IMR-90 (cell line): ENCODE data around the gene AK2. TPM values are rescaled to one million over a fixed set of nuclear protein-coding genes. Genes with fewer than 3 reads are reported as not detected.

Experiments used
- ATAC-seq: fragments of 200-7000 bp; cut with Tn5 transposase; 2 replicates; pipeline ENCODE4 v1.9.1; 2020; ENCODE audit warnings: low read depth, mild to moderate bottlenecking, moderate library complexity
- BruUV-seq: library from RNA; stranded (reverse); fragments of 400-500 nt; replicated peaks from 2 replicates; lab custom pipeline; 2021; lab: Mats Ljungman, UMichigan
- CTCF ChIA-PET: fragments of 300-600 bp; formaldehyde crosslinking; extraction: SDS; loops from one replicate; lab custom pipeline; 2021; ENCODE audit warnings: antibody characterized with exemption; lab: Yijun Ruan, JAX
- POLR2A ChIA-PET: fragments of 300-600 bp; sonication (Branson Sonifier 250); formaldehyde crosslinking; loops from one replicate; lab custom pipeline; 2022; ENCODE audit warnings: antibody characterized with exemption; ENCODE audit not compliant: unreplicated experiment; lab: Charles Lee
- DNase-seq: peaks from one replicate; pipeline ENCODE4 v3.0.0; 2013
- H2AFZ ChIP-seq: replicated peaks from 2 replicates; pipeline ENCODE3; 2013; ENCODE audit warnings: low read length, mild to moderate bottlenecking; ENCODE audit not compliant: poor library complexity
- H2AK5ac ChIP-seq: 2 replicates; pipeline ENCODE4 v1.6.1; 2013; ENCODE audit warnings: low read depth, low read length, inconsistent platforms
- H2AK9ac ChIP-seq: replicated peaks from 2 replicates; pipeline ENCODE3; 2013; ENCODE audit warnings: mild to moderate bottlenecking, low read depth, low read length, moderate library complexity; ENCODE audit not compliant: poor library complexity
- H2BK120ac ChIP-seq: 2 replicates; pipeline ENCODE4 v1.6.1; 2013; ENCODE audit warnings: low read depth, low read length, inconsistent platforms
- H2BK15ac ChIP-seq: 3 replicates; pipeline ENCODE4 v1.6.1; 2013; ENCODE audit warnings: low read depth, low read length, inconsistent platforms
- H2BK20ac ChIP-seq: 2 replicates; pipeline ENCODE4 v1.6.1; 2013; ENCODE audit warnings: low read depth, mild to moderate bottlenecking, inconsistent platforms, low read length, moderate library complexity
- H2BK5ac ChIP-seq: 2 replicates; pipeline ENCODE4 v1.6.1; 2013; ENCODE audit warnings: mild to moderate bottlenecking, low read depth, low read length, inconsistent platforms; ENCODE audit not compliant: poor library complexity, severe bottlenecking
- H3K14ac ChIP-seq: replicated peaks from 2 replicates; pipeline ENCODE4 v1.6.1; 2013; ENCODE audit warnings: low read depth, low read length, inconsistent platforms
- H3K18ac ChIP-seq: 2 replicates; pipeline ENCODE4 v1.6.1; 2013; ENCODE audit warnings: low read depth, low read length, control low read depth
- H3K23ac ChIP-seq: 2 replicates; pipeline ENCODE4 v1.6.1; 2013; ENCODE audit warnings: low read depth, low read length, inconsistent platforms
- H3K27ac ChIP-seq: 2 replicates; pipeline ENCODE4 v1.5.1; 2013; ENCODE audit warnings: mild to moderate bottlenecking, control low read depth, low read length; ENCODE audit not compliant: insufficient read depth
- H3K27me3 ChIP-seq: 2 replicates; pipeline ENCODE4 v1.6.1; 2013; ENCODE audit warnings: low read length; ENCODE audit not compliant: control insufficient read depth, insufficient read depth
- H3K36me3 ChIP-seq: 2 replicates; pipeline ENCODE4 v1.6.1; 2013; ENCODE audit warnings: low read length, mixed read lengths; ENCODE audit not compliant: control insufficient read depth, insufficient read depth
- H3K4ac ChIP-seq: 2 replicates; pipeline ENCODE4 v1.6.1; 2013; ENCODE audit warnings: low read depth, low read length, inconsistent platforms
- H3K4me1 ChIP-seq: 2 replicates; pipeline ENCODE4 v1.6.1; 2013; ENCODE audit warnings: low read length, mixed read lengths; ENCODE audit not compliant: control insufficient read depth, insufficient read depth
- H3K4me2 ChIP-seq: 2 replicates; pipeline ENCODE4 v1.6.1; 2013; ENCODE audit warnings: low read depth, mild to moderate bottlenecking, control low read depth, low read length, moderate library complexity
- H3K4me3 ChIP-seq: 2 replicates; pipeline ENCODE4 v1.5.1; 2013; ENCODE audit warnings: low read depth, mild to moderate bottlenecking, control low read depth, low read length, moderate library complexity; ENCODE audit not compliant: insufficient read depth
- H3K56ac ChIP-seq: 2 replicates; pipeline ENCODE4 v1.6.1; 2013; ENCODE audit warnings: low read length, inconsistent platforms; ENCODE audit not compliant: insufficient read depth; ENCODE audit errors: extremely low read depth
- H3K79me1 ChIP-seq, 2 experiments: 2 replicates each; pipeline ENCODE4 v1.6.1; 2013; ENCODE audit warnings: low read length in 2 of 2, inconsistent platforms in 1 of 2, low read depth in 1 of 2
- H3K9ac ChIP-seq: 2 replicates; pipeline ENCODE4 v1.6.1; 2013; ENCODE audit warnings: low read depth, low read length, control low read depth
- H3K9me1 ChIP-seq: 2 replicates; pipeline ENCODE4 v1.6.1; 2013; ENCODE audit warnings: low read length, inconsistent platforms; ENCODE audit not compliant: insufficient read depth
- H3K9me3 ChIP-seq: 2 replicates; pipeline ENCODE4 v1.6.1; 2013; ENCODE audit warnings: low read length; ENCODE audit not compliant: control insufficient read depth, insufficient read depth
- H4K20me1 ChIP-seq: 2 replicates; pipeline ENCODE4 v1.6.1; 2013; ENCODE audit warnings: low read length, inconsistent platforms; ENCODE audit not compliant: insufficient read depth
- H4K5ac ChIP-seq: 2 replicates; pipeline ENCODE4 v1.6.1; 2013; ENCODE audit warnings: mild to moderate bottlenecking, low read depth, low read length, control low read depth
- H4K8ac ChIP-seq, 2 experiments: 2 replicates each; pipeline ENCODE4 v1.6.1; 2013; ENCODE audit warnings: low read depth in 2 of 2, low read length in 2 of 2, control low read depth in 1 of 2, inconsistent platforms in 1 of 2
- H4K91ac ChIP-seq: 2 replicates; pipeline ENCODE4 v1.6.1; 2013; ENCODE audit warnings: low read depth, low read length, inconsistent platforms; ENCODE audit not compliant: insufficient read depth
- BHLHE40 ChIP-seq: fragments of 150-350 bp; IDR thresholded peaks from 2 replicates; pipeline ENCODE4 v1.6.1; 2016; ENCODE audit warnings: mild to moderate bottlenecking, low read depth, low read length
- FOS ChIP-seq: fragments of 150-350 bp; IDR thresholded peaks from 2 replicates; pipeline ENCODE4 v1.6.1; 2016; ENCODE audit warnings: low read depth, low read length
- MAZ ChIP-seq: IDR thresholded peaks from 2 replicates; pipeline ENCODE4 v1.6.1; 2012; ENCODE audit warnings: low read depth, mild to moderate bottlenecking, low read length, improper control_type of control experiment, moderate library complexity, borderline replicate concordance
- MXI1 ChIP-seq: IDR thresholded peaks from 2 replicates; pipeline ENCODE4 v1.6.1; 2012; ENCODE audit warnings: low read depth, mild to moderate bottlenecking, low read length, moderate library complexity, borderline replicate concordance
- RAD21 ChIP-seq: IDR thresholded peaks from 2 replicates; pipeline ENCODE4 v1.6.1; 2012; ENCODE audit warnings: low read length, improper control_type of control experiment
- RFX5 ChIP-seq: IDR thresholded peaks from 2 replicates; pipeline ENCODE4 v1.8.0; 2012; ENCODE audit warnings: low read depth, mild to moderate bottlenecking, low read length, moderate library complexity
- SMC3 ChIP-seq: fragments of 150-350 bp; IDR thresholded peaks from 2 replicates; pipeline ENCODE4 v1.6.1; 2016; ENCODE audit warnings: low read depth, mild to moderate bottlenecking, antibody characterized with exemption, low read length, moderate library complexity
- WGBS, 2 experiments: methylation state at CpG; one replicate each; pipeline versions ENCODE4 v1.1.5 to v1.1.7; 2013; ENCODE audit warnings: missing lambda C conversion rate in 2 of 2; ENCODE audit not compliant: insufficient read length in 1 of 2; ENCODE audit errors: extremely low coverage in 2 of 2; 5-methylcytosine and 5-hydroxymethylcytosine counted together
- dilution Hi-C: fragments of 300-500 bp; cut with HindIII; formaldehyde crosslinking; loops from one replicate; pipeline ENCODE4 v1.14.3; 2018; ENCODE audit warnings: low sequenced_read_pairs; ENCODE audit not compliant: unreplicated experiment
- in situ Hi-C: fragments of 300-500 bp; cut with MboI; formaldehyde crosslinking; loops from 3 replicates; pipeline ENCODE4 v1.14.3; 2019; ENCODE audit warnings: low sequenced_read_pairs, inconsistent platforms, mixed read lengths
- intact Hi-C: fragments of 100-400 bp; cut with micrococcal nuclease; formaldehyde crosslinking; loops from 2 replicates; pipeline ENCODE4 v1.10.0; 2022
- polyA plus RNA-seq, 3 experiments: library from polyadenylated mRNA; depleted of rRNA; stranded (reverse); fragments of >200 nt; gene quantifications; 2 replicates each; pipeline ENCODE4 v1.2.3, GENCODE V29; 2012; ENCODE audit warnings: low replicate concordance in 1 of 3
- total RNA-seq: library from RNA; depleted of rRNA; stranded (reverse); fragments of >200 nt; gene quantifications from 2 replicates; pipeline ENCODE4 v1.2.3, GENCODE V29; 2012
- TF ChIP-seq, protein P1 (sequence below): fragments of 150-350 bp; IDR thresholded peaks from 2 replicates; pipeline ENCODE4 v1.6.1; 2016; ENCODE audit warnings: low read depth, mild to moderate bottlenecking, low read length, moderate library complexity, borderline replicate concordance

AK2 gene
- total and polyA plus RNA-seq, 2 of the 4 experiments (the other 2 are of a cell fraction) = 118 to 203 TPM

DNA sequence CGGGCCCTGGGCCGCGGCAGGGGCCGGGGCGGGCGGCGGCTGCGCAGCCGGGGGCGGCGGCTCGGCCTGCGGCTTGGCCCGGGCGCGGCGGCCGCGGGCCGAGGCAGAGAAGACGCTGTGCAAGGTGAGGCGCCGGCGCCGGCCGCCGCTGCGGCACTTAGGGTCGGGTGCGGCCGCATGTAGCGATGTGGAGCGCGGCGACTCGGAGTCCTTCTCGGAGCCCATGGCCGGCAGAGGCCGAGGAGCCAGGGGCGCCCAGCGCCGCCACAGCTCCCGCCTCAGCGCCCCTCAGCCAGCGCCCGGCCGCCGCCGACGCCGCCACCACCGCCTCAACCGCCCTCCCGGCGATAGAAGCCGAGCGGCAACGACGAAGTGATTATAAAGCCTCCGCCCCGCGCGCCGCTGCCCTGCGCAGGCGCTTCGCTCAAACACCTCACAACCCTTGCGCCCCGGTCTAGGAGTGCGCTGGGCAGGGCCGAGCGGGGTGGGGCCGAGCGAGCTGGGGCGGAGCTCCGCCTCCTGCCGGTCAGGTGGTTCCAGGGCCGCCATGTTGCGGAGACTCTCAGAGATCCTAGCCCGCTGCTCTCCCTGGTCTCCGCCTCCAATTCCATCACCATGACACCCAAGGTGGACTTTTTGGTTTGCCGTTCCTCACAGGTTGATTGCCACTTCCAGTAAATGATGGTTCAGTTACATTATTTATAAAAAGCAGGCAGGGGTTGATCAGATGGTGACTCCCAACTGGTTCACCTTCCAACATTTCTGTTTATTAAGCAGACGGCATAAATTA lies 72.0 kb downstream of the AK2 start, which contains the start of gene RNF19B (continued):
- TF ChIP-seq MXI1 (0 out of 2 replicates have a peak, but pooled peaks have one; percentile 10), RFX5 (no peak)

DNA sequence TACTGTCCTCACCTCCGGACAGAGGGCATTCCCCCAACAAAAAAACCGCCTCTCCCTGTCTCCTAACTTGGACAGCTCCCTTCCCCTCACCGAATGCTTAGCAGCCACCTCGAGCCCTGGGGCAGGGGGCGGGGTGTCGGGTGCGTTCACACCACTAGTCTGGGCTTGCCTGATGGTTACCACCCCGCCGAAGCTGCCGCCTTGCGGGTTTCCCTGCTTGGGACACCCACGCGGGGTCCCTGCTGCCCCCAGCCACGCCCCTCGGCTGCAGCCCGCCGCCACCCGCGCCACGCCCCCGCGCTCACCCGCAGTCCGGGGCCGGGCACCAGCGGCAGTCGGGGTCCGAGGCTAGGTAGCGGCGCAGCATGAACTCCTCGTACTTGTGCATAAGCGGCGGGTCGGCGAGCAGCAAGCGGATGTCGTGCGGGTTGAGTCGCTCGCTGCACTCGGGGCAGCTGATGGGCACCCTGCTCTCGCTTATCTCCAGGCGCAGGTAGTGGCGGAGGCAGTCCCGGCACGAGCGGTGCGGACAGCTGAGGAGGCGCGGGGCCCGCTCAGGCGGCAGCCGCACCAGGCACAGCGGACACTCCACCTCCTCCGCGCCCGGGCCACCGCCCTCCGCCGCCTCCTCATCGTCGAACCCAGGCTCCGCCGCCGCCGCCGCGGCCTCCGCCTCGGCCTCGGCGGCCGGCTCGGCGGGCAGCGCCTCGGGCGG lies 72.8 kb downstream of the AK2 start:
- Histone ChIP-seq H3K14ac (no peak overlapping the region), H3K18ac (no peak overlapping the region), H2AFZ (peak overlapping the region; percentile 92), H4K91ac (no peak overlapping the region), H3K27me3 (no peaks in the 10 kb centered on the region), H3K9ac (peak overlapping the region; percentile 67), H3K4me3 (peak overlapping the region; percentile 94), H4K5ac (no peak overlapping the region), H4K8ac (no peak overlapping the region), H3K9me3 (no peaks in the 10 kb centered on the region), H2BK120ac (no peak overlapping the region), H2BK15ac (no peak overlapping the region), H4K20me1 (peaks cover 24% of the 10 kb centered on the region), H2AK9ac (peak overlapping the region; percentile 67), H3K4me1 (peaks cover 16% of the 10 kb centered on the region), H3K56ac (no peak overlapping the region), H2BK20ac (no peak overlapping the region), H3K36me3 (no peaks in the 10 kb centered on the region), H2AK5ac (no peak overlapping the region), H3K4ac (peak overlapping the region; percentile 50; the same call in 1 of the 2 replicates), H3K79me1 (peaks cover 25 to 36% of the 10 kb centered on the region in 2 experiments), H2BK5ac (peak overlapping the region; percentile 48), H3K9me1 (peaks cover 12% of the 10 kb centered on the region), H3K4me2 (peak overlapping the region; percentile 88), H3K23ac (peak overlapping the region; percentile 2; the same call in 1 of the 2 replicates), H3K27ac (peak overlapping the region; percentile 65)
- TF ChIP-seq FOS (no peak), RAD21 (no peak), MXI1 (peak; percentile 64; the same call in 1 of the 2 replicates), BHLHE40 (0 out of 2 replicates have a peak, but pooled peaks have one; percentile 34), SMC3 (no peak), MAZ (no peak)
- TF ChIP-seq, protein P1, sequence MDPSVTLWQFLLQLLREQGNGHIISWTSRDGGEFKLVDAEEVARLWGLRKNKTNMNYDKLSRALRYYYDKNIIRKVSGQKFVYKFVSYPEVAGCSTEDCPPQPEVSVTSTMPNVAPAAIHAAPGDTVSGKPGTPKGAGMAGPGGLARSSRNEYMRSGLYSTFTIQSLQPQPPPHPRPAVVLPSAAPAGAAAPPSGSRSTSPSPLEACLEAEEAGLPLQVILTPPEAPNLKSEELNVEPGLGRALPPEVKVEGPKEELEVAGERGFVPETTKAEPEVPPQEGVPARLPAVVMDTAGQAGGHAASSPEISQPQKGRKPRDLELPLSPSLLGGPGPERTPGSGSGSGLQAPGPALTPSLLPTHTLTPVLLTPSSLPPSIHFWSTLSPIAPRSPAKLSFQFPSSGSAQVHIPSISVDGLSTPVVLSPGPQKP = no peak
- CTCF ChIA-PET = interaction anchor here (1.9 kb wide), 1 partner anchor 43 kb away, joined by 11 read pairs; no protein-coding TSS in a partner anchor
- WGBS, 2 experiments = 1% methylated on average over 46 of the region's 78 CpGs; no CpG with 5 or more reads in 1 of the 2 experiments
- dilution Hi-C loops (no loop called here), intact Hi-C loops (loop anchor here (1.0 to 2.0 kb wide), 2 partner anchors 25 to 43 kb away; no protein-coding TSS in a partner anchor), in situ Hi-C loops (no loop called here)
- POLR2A ChIA-PET = no interaction called here
- ATAC-seq (peak; percentile 24), DNase-seq (peak; percentile 33)
- no TSS peak for BruUV-seq
